GM10248 (cell line): ENCODE data around the gene PDE6G.

ENCODE experiments used
- CTCF ChIA-PET: fragments of 300-600 bp; sonication (Branson Sonifier 250); formaldehyde crosslinking; extraction: SDS; loops from one replicate; lab custom pipeline; 2021; ENCODE audit warnings: antibody characterized with exemption; lab: Yijun Ruan, JAX
- POLR2A ChIA-PET: fragments of 350-650 bp; sonication (Branson Sonifier 250); formaldehyde crosslinking; extraction: SDS; loops from one replicate; lab custom pipeline; 2020; ENCODE audit warnings: antibody characterized with exemption; lab: Yijun Ruan, JAX
- DNase-seq: peaks from one replicate; pipeline ENCODE4 v3.0.0; 2012; ENCODE audit errors: extremely low spot score
- TF ChIP-seq, protein P1 (sequence below): IDR thresholded peaks from 2 replicates; pipeline ENCODE4 v1.5.1; 2012; ENCODE audit warnings: mild to moderate bottlenecking, low read depth; ENCODE audit errors: extremely low read depth, missing control alignments, control extremely low read depth

PDE6G gene

DNA sequence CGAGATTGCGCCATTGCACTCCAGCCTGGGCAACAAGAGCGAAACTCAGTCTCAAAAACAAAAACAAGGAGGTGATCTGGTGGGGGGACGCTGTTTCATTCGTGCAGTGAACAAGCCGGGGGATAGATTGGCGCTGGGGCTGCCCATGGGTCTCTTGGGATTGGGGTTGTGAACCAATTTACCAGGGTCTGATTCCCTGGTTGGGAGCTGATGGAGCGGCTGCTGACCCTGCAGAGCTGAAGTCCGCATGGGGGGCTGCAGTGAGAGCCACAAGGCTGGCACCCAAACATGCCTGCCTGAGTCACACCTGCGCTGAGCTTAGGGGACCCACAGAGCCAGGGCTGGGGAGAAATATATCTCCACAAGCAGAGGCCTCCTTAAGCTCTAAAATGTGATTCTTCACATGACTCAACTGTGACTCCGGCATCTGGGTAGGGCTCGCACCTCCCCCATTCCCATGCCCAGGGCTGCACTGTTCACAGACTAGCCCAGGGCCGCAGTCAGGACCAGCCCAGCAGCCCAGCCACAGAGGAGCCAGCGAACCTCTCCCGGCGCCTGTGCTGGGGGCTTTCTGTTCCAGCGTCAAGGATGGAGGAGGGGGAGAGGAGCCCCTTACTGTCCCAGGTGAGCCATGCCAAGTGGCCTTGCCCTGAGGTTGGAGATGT is 14.4 kb downstream of the PDE6G start:
- POLR2A ChIA-PET = no interaction called here
- CTCF ChIA-PET = no interaction called here
- TF ChIP-seq, protein P1, sequence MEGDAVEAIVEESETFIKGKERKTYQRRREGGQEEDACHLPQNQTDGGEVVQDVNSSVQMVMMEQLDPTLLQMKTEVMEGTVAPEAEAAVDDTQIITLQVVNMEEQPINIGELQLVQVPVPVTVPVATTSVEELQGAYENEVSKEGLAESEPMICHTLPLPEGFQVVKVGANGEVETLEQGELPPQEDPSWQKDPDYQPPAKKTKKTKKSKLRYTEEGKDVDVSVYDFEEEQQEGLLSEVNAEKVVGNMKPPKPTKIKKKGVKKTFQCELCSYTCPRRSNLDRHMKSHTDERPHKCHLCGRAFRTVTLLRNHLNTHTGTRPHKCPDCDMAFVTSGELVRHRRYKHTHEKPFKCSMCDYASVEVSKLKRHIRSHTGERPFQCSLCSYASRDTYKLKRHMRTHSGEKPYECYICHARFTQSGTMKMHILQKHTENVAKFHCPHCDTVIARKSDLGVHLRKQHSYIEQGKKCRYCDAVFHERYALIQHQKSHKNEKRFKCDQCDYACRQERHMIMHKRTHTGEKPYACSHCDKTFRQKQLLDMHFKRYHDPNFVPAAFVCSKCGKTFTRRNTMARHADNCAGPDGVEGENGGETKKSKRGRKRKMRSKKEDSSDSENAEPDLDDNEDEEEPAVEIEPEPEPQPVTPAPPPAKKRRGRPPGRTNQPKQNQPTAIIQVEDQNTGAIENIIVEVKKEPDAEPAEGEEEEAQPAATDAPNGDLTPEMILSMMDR = no peak
- DNase-seq = no peak

DNA sequence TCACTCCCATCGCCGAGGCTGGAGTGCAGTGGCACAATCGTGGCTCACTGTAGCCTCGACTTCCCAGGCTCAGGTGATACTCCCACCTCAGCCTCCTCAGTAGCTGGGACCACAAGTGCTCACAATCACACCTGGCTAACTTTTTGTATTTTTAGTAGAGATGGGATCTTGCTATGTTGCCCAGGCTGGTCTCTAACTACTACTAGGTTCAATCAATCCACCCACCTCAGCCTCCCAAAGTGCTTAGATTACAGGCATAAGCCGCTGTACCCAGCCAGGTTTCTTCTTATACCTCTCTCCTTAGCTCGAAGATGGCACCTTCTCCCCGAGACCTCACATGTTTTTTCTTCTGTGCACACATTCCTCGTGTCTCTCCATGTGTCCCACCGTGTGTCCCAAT is 16.3 kb downstream of the PDE6G start:
- ChIA-PET POLR2A (interaction anchor here (0.7 kb wide), 1 partner anchor 8 kb away, joined by 6 read pairs; no protein-coding TSS in a partner anchor), CTCF (no interaction called here)
- TF ChIP-seq, protein P1 = no peak
- DNase-seq = no peak

DNA sequence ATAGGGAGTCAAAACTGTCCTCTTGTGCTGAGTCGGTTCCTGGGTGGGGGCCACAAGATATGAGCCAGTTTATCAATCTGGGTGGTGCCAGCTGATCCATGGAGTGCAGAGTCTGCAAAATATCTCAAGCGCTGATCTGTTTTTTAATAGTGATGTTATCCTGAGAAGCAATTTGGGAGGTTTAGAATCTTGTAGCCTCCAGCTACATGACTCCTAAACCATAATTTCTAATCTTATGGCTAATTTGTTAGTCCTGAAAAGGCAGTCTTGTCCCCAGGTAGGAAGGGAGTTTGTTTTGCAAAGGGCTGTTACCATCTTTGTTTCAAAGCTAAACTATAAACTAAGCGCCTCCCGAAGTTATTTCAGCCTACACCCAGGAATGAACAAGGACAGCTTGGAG is 17.7 kb downstream of the PDE6G start:
- CTCF ChIA-PET = interaction anchor here (1.1 kb wide), 1 partner anchor 13 kb away, joined by 3 read pairs; no protein-coding TSS in a partner anchor
- TF ChIP-seq, protein P1 = no peak
- DNase-seq = no peak
- POLR2A ChIA-PET = no interaction called here

DNA sequence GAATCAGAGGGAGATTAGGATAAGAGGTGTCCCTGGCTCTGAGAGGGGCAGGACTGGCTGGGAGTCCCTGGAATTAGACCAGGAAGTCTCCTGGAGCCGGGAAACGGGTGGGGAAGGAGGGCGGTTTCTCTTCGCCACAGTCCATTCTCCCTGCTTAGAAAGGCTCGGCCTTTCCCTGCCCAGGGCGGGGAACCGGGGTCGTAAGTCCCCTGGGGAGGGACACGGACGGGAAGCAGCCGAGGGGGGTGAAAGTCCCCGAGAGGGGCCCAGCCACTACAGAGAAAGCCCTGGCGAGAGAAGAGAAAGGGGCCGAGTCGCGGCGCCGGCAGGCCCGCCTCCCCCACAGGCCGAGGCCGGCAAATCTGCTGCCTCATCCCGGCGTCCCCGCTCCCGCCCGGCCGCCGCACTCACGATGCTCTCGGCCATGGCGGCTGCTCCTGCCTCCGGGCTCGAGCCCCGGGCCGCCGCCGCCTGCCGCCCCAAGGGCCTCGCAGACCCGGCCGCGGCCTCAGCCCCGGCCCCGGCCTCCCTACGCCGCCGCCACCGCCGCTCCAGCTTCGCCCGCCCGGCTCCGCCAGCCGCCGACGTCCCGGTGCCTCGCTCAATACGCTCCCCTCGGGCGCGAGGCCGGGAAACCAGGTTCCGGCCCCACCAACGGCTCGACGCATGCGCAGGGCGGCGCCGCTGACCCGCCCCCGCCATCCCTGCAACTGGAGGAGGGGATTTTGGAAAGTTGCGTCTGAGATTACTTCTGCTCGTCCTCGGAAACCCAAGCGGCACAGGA is 19.6 kb downstream of the PDE6G start, which contains the start of the genes NPLOC4 and TSPAN10:
Gene NPLOC4 (minus strand): TSS at position 608 of the 784 bp plus-strand sequence. CDS start 182 bp downstream, at position 426.
Gene TSPAN10 (plus strand): TSS at position 692 of the 784 bp plus-strand sequence. CDS start 5,217 bp downstream, outside the sequence.
- peak; percentile 95 for DNase-seq
- CTCF ChIA-PET = interaction anchor here (1.9 kb wide), 1 partner anchor 35 kb away, joined by 4 read pairs; no protein-coding TSS in a partner anchor
- POLR2A ChIA-PET = no interaction called here
- TF ChIP-seq, protein P1 = no peak

DNA sequence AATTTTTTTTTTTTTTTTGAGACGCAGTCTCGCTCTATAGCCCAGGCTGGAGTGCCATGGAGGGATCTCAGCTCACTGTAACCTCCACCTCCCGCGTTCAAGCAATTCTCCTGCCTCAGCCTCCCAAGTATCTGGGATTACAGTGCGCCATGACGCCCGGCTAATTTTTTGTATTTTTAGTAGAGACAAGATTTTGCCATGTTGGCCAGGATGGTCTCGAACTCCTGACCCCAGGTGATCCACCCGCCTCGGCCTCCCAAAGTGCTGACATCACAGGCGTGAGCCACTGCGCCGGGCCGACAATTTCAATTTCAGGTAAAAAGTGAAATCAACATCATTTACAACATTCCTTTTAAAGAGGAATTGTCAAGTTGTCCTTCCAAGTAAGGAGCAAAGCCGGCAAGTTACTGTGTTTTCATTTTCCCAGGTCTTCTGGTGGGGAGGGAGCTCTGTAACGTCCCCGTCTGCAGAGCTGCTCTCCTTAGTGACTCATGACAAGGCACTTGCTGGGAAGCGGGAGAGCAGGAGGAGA is 20.3 kb downstream of the PDE6G start:
- DNase-seq = no peak
- CTCF ChIA-PET = interaction anchor here (1.9 kb wide), 1 partner anchor 34 kb away, joined by 4 read pairs; no protein-coding TSS in a partner anchor

More for the DNA sequence above, 20.3 kb downstream of the PDE6G start:
- TF ChIP-seq, protein P1 = no peak
- POLR2A ChIA-PET = interaction anchor here (0.7 kb wide), 2 partner anchors 17 to 19 kb away, joined by 3 to 5 read pairs; no protein-coding TSS in a partner anchor
